HCT116 (cell line): ENCODE data around the gene BRI3BP. TPM values are rescaled to one million over a fixed set of nuclear protein-coding genes. Genes with fewer than 3 reads are reported as not detected.

ENCODE experiments used
- ATAC-seq: fragments of 200-7000 bp; cut with Tn5 transposase; 2 replicates; pipeline ENCODE4 v1.9.1; 2020; ENCODE audit warnings: mild to moderate bottlenecking, moderate library complexity
- BruUV-seq: library from RNA; stranded (reverse); fragments of 400-500 nt; replicated peaks from 2 replicates; lab custom pipeline; 2021; lab: Mats Ljungman, UMichigan
- CTCF ChIA-PET: fragments of 300-600 bp; sonication (Branson Sonifier 250); formaldehyde crosslinking; loops from one replicate; lab custom pipeline; 2021; ENCODE audit warnings: antibody characterized with exemption; lab: Charles Lee
- POLR2A ChIA-PET: fragments of 300-600, 350-600 bp; sonication (Branson Sonifier 250); formaldehyde crosslinking; loops from one replicate; lab custom pipeline; 2021; ENCODE audit warnings: antibody characterized with exemption; lab: Charles Lee
- RAD21 ChIA-PET, 2 experiments: fragments of 300-600 bp; sonication (Branson Sonifier 250); formaldehyde crosslinking; loops; one replicate each; lab custom pipeline; 2023; ENCODE audit warnings: low total read pairs in 2 of 2; ENCODE audit not compliant: uncharacterized antibody in 2 of 2, unreplicated experiment in 2 of 2, low non-redundant PET in 1 of 2; lab: Charles Lee
- DNase-seq: peaks from one replicate; pipeline ENCODE4 v3.0.0-alpha.2; 2010; ENCODE audit warnings: low read depth, low spot score
- H2AFZ ChIP-seq: fragments of 200-600 bp; shearing (Covaris generic), sonication (generic); 2 replicates; pipeline ENCODE4 v1.6.1; 2017; ENCODE audit warnings: low read depth, mixed run types, mixed read lengths, antibody characterized with exemption, low read length; ENCODE audit not compliant: poor library complexity, severe bottlenecking
- H3K27ac ChIP-seq: 2 replicates; pipeline ENCODE4 v1.5.1; 2012; ENCODE audit warnings: low read depth, low read length
- H3K27me3 ChIP-seq: fragments of 200-600 bp; sonication (generic); 2 replicates; pipeline ENCODE4 v1.6.1; 2016; ENCODE audit warnings: mixed run types, low read length, mixed read lengths; ENCODE audit not compliant: insufficient read depth
- H3K36me3 ChIP-seq, 2 experiments: fragments of 200-500 bp in 1 of 2; fragments of 200-600 bp in 1 of 2; sonication (Bioruptor generic) in 1 of 2; sonication (generic) in 1 of 2; 2 replicates each; pipeline versions ENCODE4 v1.5.1 to v1.6.1; 2014 to 2016; ENCODE audit warnings: low read length in 2 of 2, inconsistent platforms in 1 of 2, mixed read lengths in 1 of 2, mixed run types in 1 of 2; ENCODE audit not compliant: insufficient read depth in 2 of 2, control insufficient read depth in 1 of 2
- H3K4me1 ChIP-seq, 2 experiments: fragments of 200-600 bp in 1 of 2; sonication (generic) in 1 of 2; 2 replicates each; pipeline versions ENCODE4 v1.5.1 to v1.6.1; 2012 to 2017; ENCODE audit warnings: low read length in 2 of 2, inconsistent platforms in 1 of 2, mild to moderate bottlenecking in 1 of 2, mixed read lengths in 1 of 2, mixed run types in 1 of 2, moderate library complexity in 1 of 2; ENCODE audit not compliant: insufficient read depth in 2 of 2, control insufficient read depth in 1 of 2
- H3K4me2 ChIP-seq: fragments of 200-600 bp; sonication (generic); 2 replicates; pipeline ENCODE4 v1.6.1; 2017; ENCODE audit warnings: mixed run types, low read length, mixed read lengths
- H3K4me3 ChIP-seq, 2 experiments: fragments of 200-600 bp in 1 of 2; sonication (generic) in 1 of 2; replicated peaks in 1 of 2; 2 replicates each; pipeline ENCODE4 v1.5.1; 2011 to 2016; ENCODE audit warnings: low read length in 2 of 2, control low read depth in 1 of 2, low read depth in 1 of 2, mild to moderate bottlenecking in 1 of 2, mixed read lengths in 1 of 2, mixed run types in 1 of 2
- H3K79me2 ChIP-seq: fragments of 200-600 bp; sonication (generic); 2 replicates; pipeline ENCODE4 v1.6.1; 2017; ENCODE audit warnings: mild to moderate bottlenecking, mixed run types, low read length, moderate library complexity, mixed read lengths; ENCODE audit not compliant: insufficient read depth
- H3K9ac ChIP-seq: fragments of 200-600 bp; sonication (generic); 2 replicates; pipeline ENCODE4 v1.6.1; 2016; ENCODE audit warnings: low read length, mixed read lengths
- H3K9me2 ChIP-seq: fragments of 200-600 bp; sonication (generic), shearing (Covaris generic); 2 replicates; pipeline ENCODE4 v1.6.1; 2017; ENCODE audit warnings: mixed run types, mild to moderate bottlenecking, moderate library complexity; ENCODE audit not compliant: insufficient read depth
- H3K9me3 ChIP-seq, 2 experiments: fragments of 200-500 bp in 1 of 2; fragments of 200-600 bp in 1 of 2; sonication (Bioruptor generic) in 1 of 2; sonication (generic) in 1 of 2; 2 replicates each; pipeline ENCODE4 v1.6.1; 2014 to 2017; ENCODE audit warnings: low read length in 2 of 2, mixed read lengths in 2 of 2, inconsistent platforms in 1 of 2, low read depth in 1 of 2, mild to moderate bottlenecking in 1 of 2, mixed run types in 1 of 2, moderate library complexity in 1 of 2; ENCODE audit not compliant: control insufficient read depth in 1 of 2, insufficient read depth in 1 of 2
- H4K20me1 ChIP-seq: fragments of 200-600 bp; sonication (generic), shearing (Covaris generic); 2 replicates; pipeline ENCODE4 v1.6.1; 2017; ENCODE audit warnings: mixed run types, mild to moderate bottlenecking, moderate library complexity; ENCODE audit not compliant: insufficient read depth
- EZH2 ChIP-seq: fragments of 200-600 bp; sonication (generic); IDR thresholded peaks from 2 replicates; pipeline ENCODE4 v1.6.1; 2017; ENCODE audit warnings: antibody characterized with exemption, mixed run types
- FOSL1 ChIP-seq: IDR thresholded peaks from 2 replicates; pipeline ENCODE4 v1.6.1; 2012; ENCODE audit warnings: low read depth
- RAD21 ChIP-seq: IDR thresholded peaks from 2 replicates; pipeline ENCODE4 v1.6.1; 2012; ENCODE audit warnings: low read depth, mild to moderate bottlenecking
- SIN3A ChIP-seq: IDR thresholded peaks from 2 replicates; pipeline ENCODE4 v1.6.1; 2012; ENCODE audit warnings: low read depth
- YY1 ChIP-seq: IDR thresholded peaks from 2 replicates; pipeline ENCODE4 v1.6.1; 2011; ENCODE audit warnings: low read length, low read depth, moderate library complexity, mild to moderate bottlenecking; ENCODE audit not compliant: insufficient replicate concordance; ENCODE audit errors: extremely low read depth
- ZNF274 ChIP-seq: fragments of 200-500 bp; sonication (Bioruptor generic); IDR thresholded peaks from 2 replicates; pipeline ENCODE4 v1.6.1; 2014; ENCODE audit warnings: mild to moderate bottlenecking, low read depth, low read length, inconsistent platforms
- intact Hi-C: fragments of 100-400 bp; cut with micrococcal nuclease; formaldehyde crosslinking; loops from 2 replicates; pipeline ENCODE4 v1.10.0; 2022
- total RNA-seq: library from RNA; stranded (reverse); gene quantifications from one replicate; pipeline ENCODE4 v1.2.1, GENCODE V29; 2021; ENCODE audit not compliant: unreplicated experiment
- TF ChIP-seq, protein P1 (sequence below): IDR thresholded peaks from 2 replicates; pipeline ENCODE4 v1.6.1; 2012; ENCODE audit warnings: low read depth
- TF ChIP-seq, protein P2 (sequence below): IDR thresholded peaks from 2 replicates; pipeline ENCODE4 v1.6.1; 2011; ENCODE audit warnings: mild to moderate bottlenecking, low read length, moderate library complexity; ENCODE audit not compliant: insufficient replicate concordance; ENCODE audit errors: extremely low read depth
- TF ChIP-seq, protein P3 (sequence below): IDR thresholded peaks from 2 replicates; pipeline ENCODE4 v1.6.1; 2012
- TF ChIP-seq, protein P4 (sequence below), 3 experiments: fragments of 200-600 bp in 1 of 3; sonication (generic) in 1 of 3; IDR thresholded peaks in 2 of 3; conservative IDR thresholded peaks in 1 of 3; 2 replicates each; pipeline ENCODE4 v1.5.1; 2012 to 2017; ENCODE audit warnings: low read depth in 2 of 3, low read length in 2 of 3, antibody characterized with exemption in 1 of 3, borderline replicate concordance in 1 of 3, control low read depth in 1 of 3, mild to moderate bottlenecking in 1 of 3, mixed read lengths in 1 of 3, mixed run types in 1 of 3, moderate library complexity in 1 of 3; ENCODE audit not compliant: insufficient read depth in 1 of 3

The BRI3BP gene
- total RNA-seq, 1 experiment from 2014 or later = 40.1 TPM

DNA sequence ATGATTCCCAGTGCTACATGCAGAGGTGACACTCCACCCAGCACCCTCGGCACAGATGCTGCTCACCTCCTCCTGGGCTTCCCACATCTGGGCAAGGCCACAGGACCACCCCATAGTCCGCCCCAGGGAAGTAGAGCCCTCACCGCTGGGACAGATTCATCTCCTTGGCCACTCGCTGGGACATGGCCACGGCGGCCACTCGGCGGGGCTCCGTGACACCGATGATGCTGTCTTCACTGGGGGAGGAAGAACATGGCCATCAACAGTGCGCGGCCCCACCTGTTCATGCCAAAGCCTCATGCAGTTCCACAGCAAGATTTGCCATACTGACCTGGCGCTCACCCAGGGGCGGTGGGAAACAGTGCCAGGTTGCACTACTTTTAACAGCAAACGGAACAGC lies 18.2 kb upstream of the BRI3BP start:
- no peaks in the 10 kb centered on the region for H3K9me2 ChIP-seq
- CTCF ChIA-PET = no interaction called here
- H2AFZ ChIP-seq = no peak overlapping the region
- H3K4me1 ChIP-seq = no peaks in the 10 kb centered on the region
- RAD21 ChIA-PET = no interaction called here
- DNase-seq (no peak), ATAC-seq (no peak)
- BruUV-seq = no TSS peak
- POLR2A ChIA-PET = no interaction called here
- no peak overlapping the region for H3K27ac ChIP-seq
- no peak overlapping the region for H3K9ac ChIP-seq
- TF ChIP-seq YY1 (no peak), RAD21 (no peak), SIN3A (no peak), ZNF274 (no peak), EZH2 (no peak), FOSL1 (no peak)
- TF ChIP-seq, protein P1, sequence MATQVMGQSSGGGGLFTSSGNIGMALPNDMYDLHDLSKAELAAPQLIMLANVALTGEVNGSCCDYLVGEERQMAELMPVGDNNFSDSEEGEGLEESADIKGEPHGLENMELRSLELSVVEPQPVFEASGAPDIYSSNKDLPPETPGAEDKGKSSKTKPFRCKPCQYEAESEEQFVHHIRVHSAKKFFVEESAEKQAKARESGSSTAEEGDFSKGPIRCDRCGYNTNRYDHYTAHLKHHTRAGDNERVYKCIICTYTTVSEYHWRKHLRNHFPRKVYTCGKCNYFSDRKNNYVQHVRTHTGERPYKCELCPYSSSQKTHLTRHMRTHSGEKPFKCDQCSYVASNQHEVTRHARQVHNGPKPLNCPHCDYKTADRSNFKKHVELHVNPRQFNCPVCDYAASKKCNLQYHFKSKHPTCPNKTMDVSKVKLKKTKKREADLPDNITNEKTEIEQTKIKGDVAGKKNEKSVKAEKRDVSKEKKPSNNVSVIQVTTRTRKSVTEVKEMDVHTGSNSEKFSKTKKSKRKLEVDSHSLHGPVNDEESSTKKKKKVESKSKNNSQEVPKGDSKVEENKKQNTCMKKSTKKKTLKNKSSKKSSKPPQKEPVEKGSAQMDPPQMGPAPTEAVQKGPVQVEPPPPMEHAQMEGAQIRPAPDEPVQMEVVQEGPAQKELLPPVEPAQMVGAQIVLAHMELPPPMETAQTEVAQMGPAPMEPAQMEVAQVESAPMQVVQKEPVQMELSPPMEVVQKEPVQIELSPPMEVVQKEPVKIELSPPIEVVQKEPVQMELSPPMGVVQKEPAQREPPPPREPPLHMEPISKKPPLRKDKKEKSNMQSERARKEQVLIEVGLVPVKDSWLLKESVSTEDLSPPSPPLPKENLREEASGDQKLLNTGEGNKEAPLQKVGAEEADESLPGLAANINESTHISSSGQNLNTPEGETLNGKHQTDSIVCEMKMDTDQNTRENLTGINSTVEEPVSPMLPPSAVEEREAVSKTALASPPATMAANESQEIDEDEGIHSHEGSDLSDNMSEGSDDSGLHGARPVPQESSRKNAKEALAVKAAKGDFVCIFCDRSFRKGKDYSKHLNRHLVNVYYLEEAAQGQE = no peak
- TF ChIP-seq, protein P2, sequence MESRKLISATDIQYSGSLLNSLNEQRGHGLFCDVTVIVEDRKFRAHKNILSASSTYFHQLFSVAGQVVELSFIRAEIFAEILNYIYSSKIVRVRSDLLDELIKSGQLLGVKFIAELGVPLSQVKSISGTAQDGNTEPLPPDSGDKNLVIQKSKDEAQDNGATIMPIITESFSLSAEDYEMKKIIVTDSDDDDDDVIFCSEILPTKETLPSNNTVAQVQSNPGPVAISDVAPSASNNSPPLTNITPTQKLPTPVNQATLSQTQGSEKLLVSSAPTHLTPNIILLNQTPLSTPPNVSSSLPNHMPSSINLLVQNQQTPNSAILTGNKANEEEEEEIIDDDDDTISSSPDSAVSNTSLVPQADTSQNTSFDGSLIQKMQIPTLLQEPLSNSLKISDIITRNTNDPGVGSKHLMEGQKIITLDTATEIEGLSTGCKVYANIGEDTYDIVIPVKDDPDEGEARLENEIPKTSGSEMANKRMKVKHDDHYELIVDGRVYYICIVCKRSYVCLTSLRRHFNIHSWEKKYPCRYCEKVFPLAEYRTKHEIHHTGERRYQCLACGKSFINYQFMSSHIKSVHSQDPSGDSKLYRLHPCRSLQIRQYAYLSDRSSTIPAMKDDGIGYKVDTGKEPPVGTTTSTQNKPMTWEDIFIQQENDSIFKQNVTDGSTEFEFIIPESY = no peak
- TF ChIP-seq, protein P3, sequence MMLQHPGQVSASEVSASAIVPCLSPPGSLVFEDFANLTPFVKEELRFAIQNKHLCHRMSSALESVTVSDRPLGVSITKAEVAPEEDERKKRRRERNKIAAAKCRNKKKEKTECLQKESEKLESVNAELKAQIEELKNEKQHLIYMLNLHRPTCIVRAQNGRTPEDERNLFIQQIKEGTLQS = no peak
- TF ChIP-seq, protein P4, sequence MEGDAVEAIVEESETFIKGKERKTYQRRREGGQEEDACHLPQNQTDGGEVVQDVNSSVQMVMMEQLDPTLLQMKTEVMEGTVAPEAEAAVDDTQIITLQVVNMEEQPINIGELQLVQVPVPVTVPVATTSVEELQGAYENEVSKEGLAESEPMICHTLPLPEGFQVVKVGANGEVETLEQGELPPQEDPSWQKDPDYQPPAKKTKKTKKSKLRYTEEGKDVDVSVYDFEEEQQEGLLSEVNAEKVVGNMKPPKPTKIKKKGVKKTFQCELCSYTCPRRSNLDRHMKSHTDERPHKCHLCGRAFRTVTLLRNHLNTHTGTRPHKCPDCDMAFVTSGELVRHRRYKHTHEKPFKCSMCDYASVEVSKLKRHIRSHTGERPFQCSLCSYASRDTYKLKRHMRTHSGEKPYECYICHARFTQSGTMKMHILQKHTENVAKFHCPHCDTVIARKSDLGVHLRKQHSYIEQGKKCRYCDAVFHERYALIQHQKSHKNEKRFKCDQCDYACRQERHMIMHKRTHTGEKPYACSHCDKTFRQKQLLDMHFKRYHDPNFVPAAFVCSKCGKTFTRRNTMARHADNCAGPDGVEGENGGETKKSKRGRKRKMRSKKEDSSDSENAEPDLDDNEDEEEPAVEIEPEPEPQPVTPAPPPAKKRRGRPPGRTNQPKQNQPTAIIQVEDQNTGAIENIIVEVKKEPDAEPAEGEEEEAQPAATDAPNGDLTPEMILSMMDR (IDR thresholded peaks at IDR 0.05 in 2 of 3, conservative IDR thresholded peaks at IDR 0.05 in 1 of 3; ENCODE audit: borderline replicate concordance in 1 of 3, insufficient read depth in 1 of 3, low read depth in 2 of 3, low read length in 2 of 3) = no peak
- no peak overlapping the region for H3K4me2 ChIP-seq
- H3K9me3 ChIP-seq = no peaks in the 10 kb centered on the region
- intact Hi-C loops = no loop called here
- no peaks in the 10 kb centered on the region; the same call in 1 of the 2 replicates for H3K79me2 ChIP-seq
- no peaks in the 10 kb centered on the region for H3K27me3 ChIP-seq
- H4K20me1 ChIP-seq = no peaks in the 10 kb centered on the region
- no peak overlapping the region for H3K4me3 ChIP-seq
- peaks cover 20 to 48% of the 10 kb centered on the region in 2 experiments for H3K36me3 ChIP-seq
